ENCODE data around the gene NMT1.
"Not testable (repeated sequence)": the region's sequence is repeated elsewhere in the genome, so short reads cannot be mapped to it uniquely, and the experiment has no call there.

Gene NMT1

DNA sequence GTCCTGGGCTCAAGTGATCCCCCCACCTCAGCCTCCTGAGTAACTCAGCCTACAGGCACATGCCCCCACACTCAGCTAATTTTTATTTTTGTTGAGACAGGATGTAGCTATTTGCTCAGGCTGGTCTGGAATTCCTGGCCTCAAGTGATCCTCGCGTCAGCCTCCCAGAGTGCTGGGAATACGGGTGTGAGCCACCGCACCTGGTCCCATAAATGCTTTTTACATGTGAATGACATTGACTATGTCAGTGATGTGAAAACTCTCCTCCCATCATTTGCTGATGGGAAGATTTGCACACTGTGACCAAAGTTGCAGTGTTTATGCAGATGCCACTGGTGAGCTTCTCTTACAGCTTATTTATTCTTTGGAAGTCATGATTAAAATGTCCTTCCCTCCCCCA lies 56.2 kb downstream of the NMT1 start:
- FAIRE-seq (no peak), DNase-seq (ENCODE audit: insufficient read length, low spot score) (no peak)

DNA sequence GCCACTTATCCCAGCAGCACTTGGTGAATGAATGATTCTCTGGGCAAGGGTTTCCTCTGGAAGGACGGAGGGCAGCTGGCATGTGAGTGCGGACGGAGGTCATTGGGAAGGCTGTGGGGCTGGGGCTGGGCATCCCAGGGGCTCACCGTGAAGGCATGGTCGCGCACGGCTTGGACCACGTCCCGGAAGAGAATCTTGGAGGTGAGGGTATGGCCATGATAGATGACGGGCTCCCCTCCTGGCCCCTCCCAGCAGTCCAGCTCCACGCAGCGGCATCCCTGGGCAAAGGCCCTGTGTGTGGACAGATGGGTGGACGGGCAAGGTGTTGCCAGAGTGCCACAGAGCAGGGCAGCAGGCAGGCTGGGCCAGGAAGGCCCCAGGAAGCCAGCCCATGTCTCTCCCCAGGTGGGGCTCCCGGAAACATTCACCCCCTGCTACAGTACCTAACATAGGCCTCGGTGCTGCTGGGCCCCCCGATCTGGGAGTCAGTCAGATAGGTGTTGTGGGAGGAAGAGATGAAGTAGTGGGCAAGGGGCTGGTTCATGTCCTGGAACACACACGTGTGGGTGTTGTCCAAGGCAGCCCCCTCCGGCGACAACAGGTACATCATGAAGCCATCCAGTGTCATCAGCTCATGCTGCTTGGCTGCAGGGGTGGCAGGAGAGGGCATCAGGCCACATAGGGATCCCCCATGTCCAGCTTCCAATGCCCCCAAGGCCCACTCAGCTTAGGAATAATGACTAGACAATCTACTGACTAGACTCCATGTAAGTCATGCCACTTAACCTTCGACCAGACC lies 56.9 kb downstream of the NMT1 start:
- FAIRE-seq (no peak), DNase-seq (ENCODE audit: insufficient read length, low spot score) (no peak)

DNA sequence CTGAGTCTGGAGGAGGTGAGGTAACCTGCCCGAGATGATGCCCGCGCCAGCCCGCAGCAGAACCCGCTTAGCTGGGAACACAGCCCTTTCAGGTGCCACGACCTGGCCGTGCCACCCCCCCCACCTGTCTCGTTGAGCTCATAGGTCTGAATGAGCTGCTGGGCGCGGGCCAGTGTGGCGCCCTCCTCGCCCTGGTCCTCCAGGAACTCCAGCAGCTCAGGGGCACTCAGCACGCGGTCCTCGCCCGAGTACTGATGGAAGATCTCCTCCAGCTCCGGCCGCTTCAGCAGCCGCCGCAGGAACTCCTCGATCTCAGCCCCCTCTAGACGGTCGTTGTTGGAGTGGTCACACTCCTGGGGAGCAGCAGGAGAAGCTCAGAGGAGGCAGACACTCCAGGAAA lies 57.6 kb downstream of the NMT1 start:
- no peak for DNase-seq (ENCODE audit: insufficient read length, low spot score)
- no peak for FAIRE-seq

DNA sequence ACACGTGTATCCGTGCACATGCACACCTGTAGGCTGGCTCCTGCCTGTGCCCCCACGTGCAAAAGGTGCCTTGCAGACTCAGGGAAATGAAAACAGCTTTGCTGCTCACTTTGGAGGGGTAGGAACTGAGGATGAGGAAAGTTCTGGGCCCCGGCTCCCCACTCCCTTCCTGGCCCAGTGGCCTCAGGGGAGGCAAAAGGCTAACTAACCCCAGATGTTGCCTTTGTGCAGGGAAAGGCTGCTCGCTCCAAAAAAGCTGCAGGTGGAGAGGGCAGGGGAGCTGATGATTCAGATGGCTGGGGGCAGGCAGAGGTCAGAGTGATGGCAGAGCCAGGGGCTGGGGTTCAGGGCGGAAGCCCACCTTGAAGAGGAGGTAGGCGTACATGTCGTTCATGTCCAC lies 58.8 kb downstream of the NMT1 start:
- FAIRE-seq (no peak), DNase-seq (ENCODE audit: insufficient read length, low spot score) (no peak)

DNA sequence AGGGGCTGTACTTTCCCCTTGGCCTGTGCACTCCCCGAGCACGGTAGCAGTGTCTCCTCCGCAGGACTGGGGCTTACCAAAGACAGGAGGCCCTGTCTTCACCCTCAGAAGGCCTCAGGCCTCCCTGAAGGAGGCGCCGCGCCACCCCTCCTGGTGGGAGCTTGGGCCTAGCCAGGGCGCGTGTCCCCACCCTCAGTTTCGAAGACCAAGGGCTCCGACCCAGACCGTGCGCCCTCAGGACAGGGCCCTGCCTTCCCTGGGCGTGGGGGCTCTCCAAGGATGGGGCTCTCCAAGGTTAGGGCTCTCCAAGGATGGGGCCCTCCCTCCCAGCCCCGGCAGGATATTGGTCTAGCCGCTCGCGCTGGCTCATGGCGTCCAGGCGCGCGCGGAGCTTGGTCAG lies 59.4 kb downstream of the NMT1 start:
- no peak for DNase-seq (ENCODE audit: insufficient read length, low spot score)
- FAIRE-seq = no peak

DNA sequence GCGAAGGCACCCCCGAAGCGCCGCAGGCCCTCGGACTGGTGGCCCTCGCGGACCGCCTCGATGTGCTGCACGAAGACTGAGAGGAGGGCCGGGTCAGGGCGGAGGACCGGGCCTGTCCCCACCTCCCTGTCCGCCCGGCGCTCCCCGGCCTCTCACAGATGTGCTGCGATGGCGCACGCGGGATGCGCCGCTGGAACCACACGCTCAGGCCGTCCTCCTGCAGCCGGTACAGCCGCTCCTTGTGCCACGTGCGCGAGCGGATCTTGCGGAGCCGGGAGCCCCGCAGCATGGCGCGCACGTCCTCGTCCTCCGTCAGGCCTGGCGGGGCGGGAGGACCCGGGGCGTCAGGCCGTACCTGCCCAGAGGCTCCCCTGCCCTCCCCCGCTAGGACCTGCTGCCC lies 59.9 kb downstream of the NMT1 start:
- DNase-seq (ENCODE audit: insufficient read length, low spot score) (no peak), FAIRE-seq (no peak)

DNA sequence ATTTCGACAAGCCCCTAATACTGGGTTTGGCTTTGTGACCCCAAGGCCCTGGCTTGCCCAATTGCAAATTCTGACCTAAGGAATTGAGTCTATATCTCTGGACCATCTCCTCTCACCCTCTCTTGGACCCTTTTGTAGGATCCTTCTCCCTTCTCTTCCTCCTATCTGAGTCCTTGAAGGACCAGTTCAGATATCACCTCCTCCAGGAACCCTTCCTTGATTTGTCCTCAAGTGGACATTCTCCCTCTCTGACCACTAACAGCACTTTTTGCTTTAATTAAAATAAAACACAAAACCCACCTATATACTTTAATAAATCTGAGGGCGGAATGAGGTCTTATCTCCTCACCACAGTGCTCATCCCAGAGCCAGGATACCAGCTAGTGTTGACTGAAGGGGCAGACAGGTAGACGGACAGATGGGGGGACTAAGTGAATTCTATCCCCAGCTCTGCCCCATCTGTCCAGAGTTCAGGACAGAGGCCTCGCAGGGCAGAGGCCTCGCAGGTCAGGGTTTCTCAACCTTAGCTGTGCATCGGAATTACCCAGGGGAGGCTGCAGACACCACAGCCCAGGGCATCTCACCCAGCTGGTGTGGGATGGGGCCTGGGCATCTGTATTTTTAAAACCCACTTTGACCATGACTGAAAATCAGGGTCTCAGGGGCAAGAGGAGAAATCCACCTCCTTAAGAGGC lies 62.1 kb downstream of the NMT1 start:
- DNase-seq (ENCODE audit: insufficient read length, low spot score) = no peak
- FAIRE-seq = no peak

DNA sequence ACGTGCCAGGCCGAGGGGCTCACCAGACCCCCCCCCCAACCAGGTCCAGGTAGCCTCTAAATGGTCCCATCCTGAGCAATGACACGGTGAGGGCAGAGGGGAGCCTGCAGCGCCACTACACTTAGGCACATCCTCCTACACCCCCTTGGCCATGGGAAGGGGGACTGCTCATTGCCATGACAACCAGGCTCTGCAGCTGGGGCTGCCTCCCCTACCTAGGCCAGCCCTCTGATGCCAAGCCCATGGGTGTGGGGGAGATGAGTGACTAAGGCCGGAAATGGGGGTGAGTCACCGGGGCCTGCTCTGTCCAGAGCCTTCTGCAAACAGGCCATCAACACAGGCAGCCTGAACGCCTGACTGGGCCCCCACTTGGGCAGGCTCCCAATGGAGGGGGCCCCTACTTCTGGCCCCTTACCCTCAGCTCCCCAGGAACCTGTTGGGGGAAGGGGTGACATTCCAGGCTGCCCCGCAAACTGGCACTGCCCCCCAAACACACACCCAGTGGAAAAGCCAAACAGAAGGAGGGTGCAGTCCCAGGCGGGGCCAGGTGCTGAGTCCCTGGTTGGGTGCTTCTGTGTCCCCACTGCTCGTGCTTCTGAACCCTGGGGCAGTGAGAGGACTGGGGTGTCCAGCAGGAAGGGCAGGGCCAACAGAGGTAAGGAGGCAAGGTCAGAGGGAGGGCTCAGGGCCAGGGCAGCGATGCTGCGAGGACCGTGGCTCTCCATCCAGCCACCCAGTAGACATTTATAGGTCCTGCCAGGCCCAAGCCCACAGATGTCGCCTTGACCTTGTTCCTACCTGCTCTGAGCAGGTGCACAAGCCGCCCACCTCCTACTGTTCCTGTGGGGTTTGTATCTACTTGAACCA lies 63.0 kb downstream of the NMT1 start:
- no peak for FAIRE-seq
- DNase-seq (ENCODE audit: insufficient read length, low spot score) = no peak

DNA sequence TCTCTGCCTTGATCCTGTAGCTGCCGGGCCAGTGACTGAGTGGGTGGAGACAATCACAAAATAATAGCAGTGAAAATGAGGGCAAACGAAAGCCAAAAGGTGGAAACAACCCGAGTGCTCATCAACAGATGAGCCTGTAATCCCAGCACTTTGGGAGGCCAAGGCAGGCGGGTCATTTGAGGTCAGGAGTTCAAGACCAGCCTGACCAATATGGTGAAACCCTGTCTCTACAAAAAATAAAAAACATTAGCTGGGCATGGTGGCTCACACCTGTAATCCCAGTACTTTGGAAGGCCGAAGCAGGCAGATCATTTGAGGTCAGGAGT lies 63.6 kb downstream of the NMT1 start:
- FAIRE-seq; DNase-seq (ENCODE audit: insufficient read length, low spot score): not testable (repeated sequence)

DNA sequence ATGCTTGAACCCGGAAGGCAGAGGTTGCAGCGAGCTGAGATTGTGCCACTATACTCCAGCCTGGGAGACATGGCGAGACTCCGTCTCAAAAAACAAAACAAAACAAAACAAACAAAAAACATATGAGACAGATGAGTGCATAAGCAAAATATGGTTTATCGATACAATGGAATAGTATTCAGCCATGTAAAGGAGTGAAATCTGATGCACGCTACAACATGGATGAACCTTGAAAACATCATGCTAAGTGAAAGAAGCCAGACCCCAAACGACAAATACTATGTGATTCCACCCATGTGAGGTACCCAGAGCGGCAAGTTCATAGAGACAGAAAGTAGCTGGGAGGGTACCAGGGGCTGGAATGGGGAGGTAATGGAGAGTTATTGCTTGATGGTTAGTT lies 64.4 kb downstream of the NMT1 start:
- FAIRE-seq = no peak

DNA sequence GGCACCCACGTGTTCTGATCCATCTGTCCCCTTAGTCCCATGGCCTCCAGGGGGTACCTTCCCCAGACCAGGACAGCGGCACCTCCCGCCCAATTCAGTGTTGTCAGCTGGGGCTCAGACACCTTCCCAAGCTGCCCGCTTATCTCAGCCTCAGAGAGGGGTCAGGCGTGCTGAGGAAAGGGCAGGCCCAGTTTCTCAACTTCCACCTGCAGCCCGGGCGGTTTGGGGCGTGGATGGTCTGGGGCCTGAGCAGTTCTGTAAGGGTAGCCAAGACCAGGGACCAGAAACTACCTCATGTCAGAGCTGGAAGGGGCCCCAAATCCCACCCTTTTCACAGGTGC lies 66.1 kb downstream of the NMT1 start:
- FAIRE-seq (no peak), DNase-seq (ENCODE audit: insufficient read length, low spot score) (no peak)

More for the DNA sequence above, 64.4 kb downstream of the NMT1 start:
- no peak for DNase-seq (ENCODE audit: insufficient read length, low spot score)

DNA sequence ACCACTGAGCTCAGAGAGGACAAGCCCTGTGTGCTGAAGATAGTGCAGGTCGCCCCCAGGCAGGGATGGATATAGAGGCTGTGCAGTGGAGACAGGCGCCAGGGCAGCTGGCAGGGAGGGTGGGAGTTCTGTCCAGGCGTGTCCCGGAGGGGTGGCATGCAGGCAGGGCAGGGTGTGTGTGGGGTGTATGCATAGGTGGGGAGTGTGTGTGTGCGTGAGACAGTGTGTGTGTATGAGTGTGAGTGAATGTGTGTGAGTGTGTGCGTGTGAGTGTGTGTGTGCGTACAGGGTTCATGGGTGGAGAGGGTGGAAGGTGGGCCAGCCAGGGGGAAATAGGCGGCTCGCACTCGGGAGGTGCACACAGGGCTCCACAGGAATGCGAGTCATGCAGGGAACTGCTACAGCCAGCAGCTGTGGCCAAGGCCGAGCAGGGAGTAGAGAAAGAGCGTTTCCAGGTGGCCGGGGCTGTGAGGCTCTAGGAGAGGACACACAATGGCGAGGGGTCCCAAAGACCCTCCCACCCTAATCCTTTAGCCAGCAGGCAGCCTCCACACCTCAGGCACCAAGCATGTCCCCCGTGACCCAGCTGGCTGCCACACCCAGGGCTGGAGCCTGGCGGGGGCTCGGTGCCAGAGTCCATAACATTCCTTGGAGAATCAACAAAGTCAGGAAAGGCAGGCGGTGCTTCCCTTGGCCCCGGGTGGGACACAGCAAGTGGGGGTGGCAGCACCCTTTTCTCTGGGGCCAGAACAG lies 66.6 kb downstream of the NMT1 start:
- FAIRE-seq = no peak
- DNase-seq (ENCODE audit: insufficient read length, low spot score) = no peak

DNA sequence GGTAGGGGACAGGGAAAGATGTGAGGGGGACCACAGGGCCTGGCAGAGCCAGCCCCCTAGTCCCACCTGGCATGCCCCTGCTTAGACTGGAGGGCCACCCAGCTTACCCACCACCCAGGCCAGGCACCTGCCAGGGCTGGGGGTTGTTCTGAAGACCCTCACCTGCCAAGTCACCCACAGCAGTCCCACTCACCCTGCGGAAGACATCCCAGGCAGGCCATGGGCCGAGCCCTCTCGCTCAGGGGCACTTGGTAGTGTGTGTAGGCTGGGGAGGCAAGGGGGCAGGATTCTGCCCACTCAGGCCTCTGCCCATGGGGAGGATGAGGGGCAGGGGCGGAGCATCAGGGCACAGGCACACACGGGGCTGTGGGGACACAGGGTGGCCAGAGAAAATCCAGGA lies 67.2 kb downstream of the NMT1 start:
- DNase-seq (ENCODE audit: insufficient read length, low spot score) (no peak), FAIRE-seq (no peak)

DNA sequence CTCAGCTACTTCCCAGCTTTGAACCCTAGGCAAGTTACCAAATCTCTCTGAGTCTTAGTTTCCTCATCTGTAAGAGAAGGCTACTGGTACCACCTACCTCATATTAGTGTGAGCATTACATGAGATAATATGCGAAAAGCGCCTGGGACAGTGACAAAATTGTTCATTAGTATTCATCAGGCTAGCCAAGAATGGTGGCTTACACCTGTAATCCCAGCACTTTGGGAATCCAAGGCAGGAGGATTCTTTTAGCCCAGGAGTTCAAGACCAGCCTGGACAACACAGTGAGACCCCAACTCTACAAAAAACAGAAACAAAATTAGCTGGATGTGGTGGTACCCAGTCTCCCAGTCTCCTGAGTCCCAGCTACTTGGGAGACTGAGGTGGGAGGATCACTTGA lies 67.9 kb downstream of the NMT1 start:
- DNase-seq (ENCODE audit: insufficient read length, low spot score) = no peak
- no peak for FAIRE-seq

DNA sequence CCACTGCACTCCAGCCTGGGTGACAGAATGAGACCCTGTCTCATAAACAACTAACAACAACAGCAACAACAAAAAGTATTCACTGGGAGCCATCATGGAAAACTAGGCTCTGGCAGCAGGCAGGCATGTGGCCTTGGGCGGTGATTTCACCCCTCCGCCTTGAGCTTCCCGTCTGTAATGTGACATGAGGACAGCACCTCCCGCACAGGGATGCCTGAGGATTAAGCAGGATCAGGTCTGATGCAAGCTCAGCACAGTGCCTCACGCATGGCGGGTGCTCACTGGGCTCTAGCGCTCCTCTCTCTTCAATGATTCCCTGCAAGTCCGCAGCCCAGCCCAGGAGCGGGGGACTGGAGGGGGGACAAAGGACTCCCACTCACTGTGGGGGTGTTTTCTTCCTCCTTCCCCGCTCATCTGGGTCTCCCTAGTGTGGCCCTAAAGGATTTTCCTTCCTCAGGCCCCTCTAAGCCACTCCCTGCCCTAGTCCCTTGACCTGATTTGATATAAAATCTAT lies 68.4 kb downstream of the NMT1 start:
- FAIRE-seq = no peak
- DNase-seq (ENCODE audit: insufficient read length, low spot score) = no peak

DNA sequence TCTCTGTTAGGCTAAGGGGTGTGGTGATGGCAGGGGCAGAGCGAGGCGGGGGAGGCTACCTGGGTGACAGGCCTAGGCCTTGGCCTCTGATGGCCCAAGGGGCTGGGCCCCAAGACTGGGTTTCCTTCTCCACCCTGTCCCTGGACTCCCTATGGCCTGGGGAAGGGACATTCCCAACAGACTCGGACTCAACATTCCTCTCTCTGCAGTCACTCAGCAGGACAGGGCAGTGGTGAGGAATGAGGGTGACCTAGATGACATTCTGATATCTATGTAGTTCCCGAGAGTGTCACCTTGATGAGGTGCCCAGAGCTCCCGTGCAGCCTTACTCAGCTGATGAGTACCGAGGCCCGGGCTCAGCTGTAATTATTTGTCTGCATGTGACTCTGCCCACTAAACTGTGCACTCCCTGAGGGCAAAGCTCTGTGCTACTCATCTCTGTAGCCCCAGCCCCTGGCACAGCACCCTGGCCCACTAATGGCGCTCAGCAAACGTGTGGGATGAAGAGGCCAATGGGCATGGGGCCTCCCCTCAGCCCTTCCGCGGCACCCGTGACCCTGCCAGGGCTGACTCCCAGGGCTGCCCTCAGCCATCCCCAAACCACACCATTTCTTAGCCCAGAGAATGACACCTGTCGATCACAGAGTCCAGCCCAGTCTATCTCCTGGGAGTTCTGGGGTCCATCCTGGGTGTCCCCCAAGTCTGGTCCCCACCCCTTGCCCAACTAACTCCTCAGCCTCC lies 69.0 kb downstream of the NMT1 start:
- no peak for FAIRE-seq
- no peak for DNase-seq (ENCODE audit: insufficient read length, low spot score)

DNA sequence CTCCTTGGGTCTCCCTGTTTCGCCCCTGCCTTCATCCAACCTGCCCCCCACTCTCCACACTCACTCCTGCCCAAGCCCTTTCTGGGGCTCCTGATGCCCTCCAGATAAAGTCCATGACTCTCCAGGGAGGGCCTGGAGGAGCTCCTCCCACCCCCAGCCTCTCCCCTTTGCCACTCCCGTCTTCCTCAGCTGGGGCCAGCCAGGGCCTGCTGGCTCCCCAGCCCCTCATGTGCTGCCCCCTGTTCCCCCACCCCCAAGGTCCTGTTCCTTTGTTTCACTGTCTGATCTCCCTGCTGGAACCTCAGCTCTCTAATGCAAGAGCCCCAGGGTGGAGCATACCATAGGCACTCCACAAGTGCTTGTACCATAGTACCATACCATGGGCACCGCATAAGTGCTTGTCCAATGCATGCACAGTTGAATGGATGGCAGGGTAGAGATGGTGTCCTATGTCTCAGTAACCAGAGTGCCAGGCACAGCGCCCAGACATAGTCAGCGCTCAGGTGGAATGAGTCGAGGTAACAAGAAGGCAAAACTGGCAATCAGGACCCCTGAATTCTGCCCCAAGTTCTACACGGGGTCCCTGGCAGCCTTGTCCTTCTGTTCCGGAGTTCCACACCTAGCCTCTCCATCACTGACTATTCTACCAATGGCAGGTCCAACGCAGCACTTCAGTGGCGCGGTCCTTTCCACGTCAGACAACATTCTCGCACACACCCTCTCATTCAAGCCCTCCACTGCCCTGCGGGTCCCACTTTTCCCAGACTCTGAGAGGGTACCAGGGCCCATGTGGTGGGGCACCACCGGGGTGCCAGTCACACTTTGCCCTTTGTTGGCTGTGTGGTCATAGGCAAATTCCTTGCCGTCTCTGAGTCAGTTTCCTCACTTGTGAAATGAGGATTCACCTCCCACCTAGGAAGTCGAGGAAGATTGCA lies 69.8 kb downstream of the NMT1 start:
- FAIRE-seq = no peak
- DNase-seq (ENCODE audit: insufficient read length, low spot score) = no peak

DNA sequence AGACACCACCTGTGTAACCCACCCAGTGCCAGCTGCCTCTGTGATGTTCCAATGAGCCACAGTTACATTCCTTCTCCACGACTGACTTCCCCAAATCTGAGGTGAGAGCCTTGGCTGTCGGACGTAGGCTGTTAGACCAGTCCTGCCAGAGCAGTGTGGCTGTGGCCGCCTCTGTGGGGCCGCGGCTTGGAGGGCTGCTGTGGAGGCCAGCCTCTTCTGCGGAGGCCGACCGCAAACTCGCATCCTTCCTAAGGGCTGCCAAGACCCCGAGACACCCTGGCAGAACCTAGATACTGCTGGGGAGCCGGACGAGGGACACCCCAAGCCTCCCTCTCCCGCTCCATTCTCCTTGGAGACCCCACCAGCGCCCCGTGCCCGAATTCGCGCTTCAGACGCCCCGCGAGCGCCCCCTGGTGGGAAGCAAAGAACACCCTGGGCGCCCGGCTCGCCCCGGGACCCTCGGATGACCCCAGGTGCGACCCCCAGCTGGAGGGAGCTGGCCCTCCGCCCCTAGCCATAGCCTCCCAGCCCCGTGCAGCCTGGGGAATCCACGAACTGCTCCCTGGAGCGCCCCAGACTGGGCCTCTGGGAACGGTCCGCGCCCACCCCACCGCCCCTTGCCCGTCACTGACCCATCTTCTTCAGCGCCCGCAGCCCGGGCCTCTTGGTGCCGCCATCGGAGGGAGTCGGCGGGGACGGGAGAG lies 70.7 kb downstream of the NMT1 start:
- FAIRE-seq (no peak), DNase-seq (ENCODE audit: insufficient read length, low spot score) (no peak)

DNA sequence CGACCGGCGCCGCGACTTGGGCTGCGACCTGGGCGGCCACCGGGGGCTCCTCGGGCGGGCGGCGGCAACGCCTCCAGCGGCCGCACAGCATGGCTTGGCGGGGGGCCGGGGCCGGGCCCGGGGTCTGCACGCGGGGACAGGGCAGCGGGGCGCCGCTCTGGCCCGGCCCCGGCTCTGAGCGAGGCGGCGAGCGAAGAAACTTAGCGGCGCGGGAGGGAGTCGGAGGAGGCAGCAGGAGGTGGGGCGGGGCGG lies 71.1 kb downstream of the NMT1 start, which contains the start of gene PLCD3:
Gene PLCD3 (minus strand): TSS at position 196 of the 252 bp plus-strand sequence. CDS start 105 bp downstream, at position 91.
- DNase-seq (ENCODE audit: insufficient read length, low spot score) = no peak
- FAIRE-seq = no peak

Measured in GM19239 (cell line).